Measurements from ENCODE around the gene ZNF786.
"Not testable (repeated sequence)": the region's sequence is repeated elsewhere in the genome, so short reads cannot be mapped to it uniquely, and the experiment has no call there.

Gene ZNF786

DNA sequence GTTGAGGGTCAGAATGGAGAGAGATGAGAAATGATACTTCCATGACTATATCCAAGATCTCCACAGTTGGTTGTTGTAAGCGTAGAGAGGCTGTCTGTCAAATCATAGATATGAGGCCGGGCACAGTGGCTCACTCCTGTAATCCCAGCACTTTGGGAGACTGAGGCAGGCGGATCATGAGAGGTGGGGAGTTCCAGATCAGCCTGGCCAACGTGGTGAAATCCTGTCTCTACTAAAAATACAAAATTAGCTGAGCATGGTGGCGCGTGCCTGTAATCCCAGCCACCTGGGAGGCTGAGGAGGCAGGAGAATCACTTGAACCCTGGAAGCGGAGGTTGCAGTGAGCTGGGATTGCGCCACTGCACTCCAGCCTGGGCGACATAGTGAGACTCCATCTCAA, 60.1 kb downstream of the ZNF786 start:
- DNase-seq (ENCODE audit: low read depth), result not testable (repeated sequence)

DNA sequence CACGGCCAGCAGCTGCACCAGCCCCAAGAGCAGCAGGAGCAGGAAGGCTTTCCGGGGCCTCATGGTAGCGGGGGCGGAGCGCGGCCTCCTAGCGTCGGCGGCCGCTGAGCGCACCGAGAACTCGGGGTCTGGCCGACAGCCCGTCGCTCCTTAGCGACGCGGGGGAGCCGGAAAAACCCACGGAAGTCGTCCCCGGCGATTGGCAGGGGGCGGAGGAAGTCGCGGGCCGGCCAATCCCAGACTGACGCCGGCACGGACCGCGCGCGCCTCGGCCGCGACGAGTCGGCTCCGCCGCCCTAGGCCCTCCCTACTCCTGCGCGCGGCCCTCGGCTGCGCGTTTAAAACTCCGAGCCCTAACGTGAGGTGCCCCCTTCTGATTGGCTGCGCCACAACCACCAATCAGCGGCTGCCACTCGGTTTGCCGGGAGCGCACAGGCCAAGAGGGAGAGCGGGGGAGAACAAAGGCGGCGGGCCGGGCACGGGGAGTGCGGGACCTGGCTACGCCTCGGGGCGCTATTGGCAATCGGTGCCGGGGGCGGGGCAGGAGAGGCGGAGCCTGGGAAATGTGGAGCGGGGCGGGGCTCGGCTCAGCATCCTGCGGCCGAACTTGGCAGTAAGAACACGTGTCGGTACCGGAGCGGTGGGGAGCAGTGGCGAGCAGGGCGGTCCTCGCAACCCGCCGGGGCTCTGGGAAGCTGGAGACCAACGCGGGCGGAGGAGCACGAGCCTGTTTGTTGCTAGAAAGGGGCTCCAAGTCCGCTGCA, 62.0 kb downstream of the ZNF786 start, which contains the start of gene PDIA4:
TSS of gene PDIA4 (minus strand) at position 160 of the 764 bp plus-strand sequence. CDS start at position 63, 97 bp downstream.
- DNase-seq (ENCODE audit: low read depth), result peak; percentile 100

DNA sequence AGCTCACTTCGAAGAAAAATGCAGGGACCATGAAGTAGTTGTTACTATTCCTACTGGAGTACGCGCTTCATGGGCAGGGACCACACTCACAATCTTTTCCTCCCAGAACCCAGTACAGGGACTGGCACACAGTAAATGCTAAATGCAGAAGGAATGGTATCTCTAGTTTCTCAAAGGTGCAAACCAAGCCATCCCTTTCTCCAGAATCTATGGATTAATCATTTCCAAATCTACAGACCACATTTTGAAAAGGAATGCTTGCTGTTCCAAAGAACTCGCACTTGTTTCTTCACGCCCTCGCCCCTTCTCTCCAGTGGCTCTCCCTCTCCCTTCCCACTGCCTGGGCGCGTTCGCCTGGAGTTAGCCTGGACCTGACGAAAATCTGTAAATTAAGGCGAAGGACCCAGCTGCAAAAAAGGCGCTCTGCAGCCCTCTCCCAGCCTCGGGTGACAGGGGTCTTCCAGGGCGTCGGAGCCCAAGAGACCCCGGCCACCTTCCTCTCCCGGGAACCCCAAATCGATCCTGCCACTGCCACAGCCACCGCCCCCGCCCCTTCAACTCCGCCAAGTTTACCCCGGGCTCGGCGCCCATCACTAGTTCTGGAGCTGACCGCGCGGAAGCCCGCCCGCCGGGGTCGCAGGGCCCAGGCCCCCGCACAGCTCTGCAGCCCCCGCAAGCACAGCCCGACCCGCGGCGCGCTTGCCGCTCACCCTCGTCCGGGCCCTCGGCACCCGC, 62.7 kb downstream of the ZNF786 start:
- DNase-seq (ENCODE audit: low read depth), result no peak

DNA sequence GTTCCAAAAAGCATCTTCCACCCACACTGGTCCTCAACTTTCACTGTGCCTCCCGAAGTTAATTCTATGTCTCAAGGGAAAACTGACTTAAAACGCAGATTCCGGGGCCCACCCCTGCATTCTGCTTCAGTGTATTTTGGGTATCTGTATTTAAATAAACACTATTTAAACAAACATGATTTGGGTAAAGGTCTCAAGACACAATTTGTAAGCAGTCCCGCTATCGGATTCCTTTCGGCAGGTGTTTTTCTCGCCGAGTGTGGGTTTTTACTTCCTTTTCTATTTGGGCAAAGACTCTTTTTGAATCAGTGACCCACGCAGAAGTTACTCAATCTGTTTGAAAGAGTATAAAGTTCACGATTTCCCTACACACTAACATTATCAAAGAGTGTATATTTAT, 63.5 kb downstream of the ZNF786 start:
- DNase-seq (ENCODE audit: low read depth), result no peak

DNA sequence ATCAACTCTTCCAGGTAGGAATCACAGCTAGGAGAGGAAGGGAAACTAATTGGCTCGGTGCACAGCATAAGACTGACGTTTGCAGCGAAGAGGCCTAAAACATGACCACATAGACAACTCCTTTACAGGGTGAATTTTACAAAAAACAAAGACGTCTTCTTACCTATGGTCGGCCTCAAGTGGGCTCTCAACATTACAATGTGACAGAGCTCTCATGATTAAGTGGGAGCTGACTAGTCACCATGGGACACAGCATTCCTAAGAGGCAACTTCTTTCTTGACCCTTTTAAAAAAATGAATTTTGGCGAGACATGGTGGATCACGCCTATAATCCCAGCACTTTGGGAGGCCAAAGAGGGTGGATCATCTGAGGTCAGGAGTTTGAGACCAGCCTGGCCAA, 66.9 kb downstream of the ZNF786 start:
- DNase-seq (ENCODE audit: low read depth), result no peak

DNA sequence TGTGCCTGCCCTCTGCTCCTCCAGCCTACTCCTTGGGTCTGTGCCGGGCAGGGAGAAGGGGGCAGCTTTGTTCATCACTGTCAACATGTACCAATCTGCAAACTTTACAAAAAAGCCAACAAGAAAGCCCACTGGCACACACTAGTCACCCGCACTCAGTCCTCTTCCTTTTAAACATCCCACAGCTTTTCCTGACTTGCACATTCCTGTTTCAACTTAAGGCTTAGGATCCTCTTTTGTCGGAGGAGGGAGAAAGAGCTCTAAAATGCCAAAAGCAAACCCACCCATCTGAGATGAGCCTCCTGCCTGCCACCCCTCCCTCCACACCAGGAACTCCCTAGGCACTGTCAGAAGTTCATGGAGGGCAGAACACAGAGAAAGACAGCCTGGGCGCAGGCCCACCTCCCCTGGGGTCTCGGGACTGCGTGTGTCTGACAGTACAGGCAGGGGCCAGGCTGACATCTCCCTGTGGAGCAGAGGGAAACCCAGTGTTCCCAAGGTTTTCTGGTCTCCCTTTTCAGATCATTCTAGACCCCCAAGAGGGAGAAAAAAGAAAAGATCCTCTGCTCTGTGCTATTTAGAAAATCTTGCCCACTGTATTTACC, 67.7 kb downstream of the ZNF786 start:
- no peak for DNase-seq (ENCODE audit: low read depth)

DNA sequence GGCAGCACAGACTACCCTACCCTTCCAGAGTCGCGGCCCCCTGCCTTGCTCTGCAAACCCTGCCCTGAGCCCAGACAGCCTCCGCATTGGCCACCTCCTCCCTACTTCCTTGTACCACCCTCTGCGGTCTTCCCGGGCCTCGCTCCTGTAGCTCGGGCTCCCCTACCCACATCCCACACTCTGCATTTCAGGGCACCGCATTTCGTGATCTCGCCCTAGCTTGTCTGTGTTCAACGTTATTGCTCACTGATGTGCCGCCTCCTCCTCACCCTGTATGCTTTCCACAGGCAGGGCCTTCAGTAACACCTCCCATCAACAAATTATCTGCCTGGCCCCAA, 68.8 kb downstream of the ZNF786 start:
- DNase-seq (ENCODE audit: low read depth), result no peak

DNA sequence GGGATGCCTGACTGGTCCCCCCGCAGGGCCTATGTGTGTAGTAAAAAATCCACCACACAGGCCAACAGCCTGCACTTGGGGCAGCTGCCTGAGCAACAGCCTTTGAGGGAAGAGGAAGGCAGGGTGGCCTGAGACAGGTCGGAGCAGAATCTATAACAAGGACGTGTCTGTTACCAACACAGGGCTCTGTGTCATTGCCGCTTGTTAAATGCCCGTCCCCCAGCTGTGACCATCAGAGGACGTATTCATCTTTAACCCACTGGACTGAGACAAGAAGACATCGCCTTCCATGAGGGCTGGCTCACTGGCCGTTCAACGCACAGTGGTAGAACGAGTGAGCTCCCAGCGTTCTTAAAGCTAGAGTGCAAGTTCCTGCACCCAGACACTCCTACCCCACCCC, 70.0 kb downstream of the ZNF786 start:
- no peak for DNase-seq (ENCODE audit: low read depth)
